Measurements from ENCODE around the gene CNTN4.

CNTN4 gene

DNA sequence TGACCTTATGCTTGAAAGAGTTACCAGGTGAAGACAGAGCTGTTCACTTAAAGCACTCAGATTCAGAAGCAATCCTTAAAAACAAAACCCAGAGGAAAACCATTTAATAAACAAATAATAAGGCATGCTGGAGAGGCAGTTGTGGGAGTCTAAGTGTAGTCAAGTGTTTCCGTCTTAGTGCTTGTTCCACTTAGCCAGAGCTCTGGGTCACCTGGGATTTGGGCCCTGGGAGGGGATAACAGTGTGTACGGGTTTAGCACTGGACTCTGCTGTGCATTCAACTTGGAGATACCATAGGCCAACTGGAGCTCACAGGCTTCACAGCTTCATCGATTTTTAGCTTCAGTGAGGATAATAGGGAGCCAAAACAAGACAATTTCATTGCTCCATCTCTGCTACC lies 444.6 kb downstream of the CNTN4 start:
- no peak for TF ChIP-seq EZH2 (optimal IDR thresholded peaks at IDR 0.05; ENCODE audit: low read depth, low read length)
- TF ChIP-seq, protein P1, sequence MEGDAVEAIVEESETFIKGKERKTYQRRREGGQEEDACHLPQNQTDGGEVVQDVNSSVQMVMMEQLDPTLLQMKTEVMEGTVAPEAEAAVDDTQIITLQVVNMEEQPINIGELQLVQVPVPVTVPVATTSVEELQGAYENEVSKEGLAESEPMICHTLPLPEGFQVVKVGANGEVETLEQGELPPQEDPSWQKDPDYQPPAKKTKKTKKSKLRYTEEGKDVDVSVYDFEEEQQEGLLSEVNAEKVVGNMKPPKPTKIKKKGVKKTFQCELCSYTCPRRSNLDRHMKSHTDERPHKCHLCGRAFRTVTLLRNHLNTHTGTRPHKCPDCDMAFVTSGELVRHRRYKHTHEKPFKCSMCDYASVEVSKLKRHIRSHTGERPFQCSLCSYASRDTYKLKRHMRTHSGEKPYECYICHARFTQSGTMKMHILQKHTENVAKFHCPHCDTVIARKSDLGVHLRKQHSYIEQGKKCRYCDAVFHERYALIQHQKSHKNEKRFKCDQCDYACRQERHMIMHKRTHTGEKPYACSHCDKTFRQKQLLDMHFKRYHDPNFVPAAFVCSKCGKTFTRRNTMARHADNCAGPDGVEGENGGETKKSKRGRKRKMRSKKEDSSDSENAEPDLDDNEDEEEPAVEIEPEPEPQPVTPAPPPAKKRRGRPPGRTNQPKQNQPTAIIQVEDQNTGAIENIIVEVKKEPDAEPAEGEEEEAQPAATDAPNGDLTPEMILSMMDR (IDR thresholded peaks at IDR 0.05; ENCODE audit: low read length): no peak
- no peak for TF ChIP-seq EZH2phosphoT487 (IDR thresholded peaks at IDR 0.05; ENCODE audit: low read length)
- no peak for DNase-seq

GRCh38 chr3:2544212-2544611 lies 445.5 kb downstream of the CNTN4 start:
- Histone ChIP-seq H4K20me1 (ENCODE audit: insufficient read depth, low read length) (no peaks in the 10 kb centered on the region), H3K4me1 (ENCODE audit: low read length) (no peaks in the 10 kb centered on the region), H3K4me2 (ENCODE audit: low read depth, low read length) (no peak overlapping the region), H3K9ac (ENCODE audit: low read length) (no peak overlapping the region), H3K79me2 (ENCODE audit: low read length) (no peaks in the 10 kb centered on the region), H3K9me2 (replicated peaks; ENCODE audit: insufficient read depth, low read length) (no peaks in the 10 kb centered on the region), H3K27me3 (replicated peaks; ENCODE audit: insufficient read depth, low read length) (no peaks in the 10 kb centered on the region), H3F3A (ENCODE audit: insufficient read depth, low read length) (no peaks in the 10 kb centered on the region), H3K4me3 (ENCODE audit: low read length) (no peak overlapping the region), H3K9me3 (replicated peaks; ENCODE audit: insufficient read depth, low read length) (no peaks in the 10 kb centered on the region), H2AFZ (ENCODE audit: low read length) (no peak overlapping the region), H3K36me3 (replicated peaks; ENCODE audit: insufficient read depth, low read length) (no peaks in the 10 kb centered on the region), H3K27ac (ENCODE audit: low read length) (no peak overlapping the region)
- no peak for TF ChIP-seq EZH2phosphoT487 (IDR thresholded peaks at IDR 0.05; ENCODE audit: low read length)
- TF ChIP-seq, protein P1 (IDR thresholded peaks at IDR 0.05; ENCODE audit: low read length): no peak
- no peak for TF ChIP-seq EZH2 (optimal IDR thresholded peaks at IDR 0.05; ENCODE audit: low read depth, low read length)
- no peak for DNase-seq

More for the DNA sequence above, 444.6 kb downstream of the CNTN4 start:
- Histone ChIP-seq H2AFZ (ENCODE audit: low read length) (no peak overlapping the region), H3K9ac (ENCODE audit: low read length) (no peak overlapping the region), H3F3A (ENCODE audit: insufficient read depth, low read length) (no peaks in the 10 kb centered on the region), H3K4me3 (ENCODE audit: low read length) (no peak overlapping the region), H3K4me2 (ENCODE audit: low read depth, low read length) (no peak overlapping the region), H3K9me3 (replicated peaks; ENCODE audit: insufficient read depth, low read length) (no peaks in the 10 kb centered on the region), H3K36me3 (replicated peaks; ENCODE audit: insufficient read depth, low read length) (no peaks in the 10 kb centered on the region), H3K27me3 (replicated peaks; ENCODE audit: insufficient read depth, low read length) (no peaks in the 10 kb centered on the region), H3K27ac (ENCODE audit: low read length) (no peak overlapping the region), H4K20me1 (ENCODE audit: insufficient read depth, low read length) (no peaks in the 10 kb centered on the region), H3K9me2 (replicated peaks; ENCODE audit: insufficient read depth, low read length) (no peaks in the 10 kb centered on the region), H3K79me2 (ENCODE audit: low read length) (no peaks in the 10 kb centered on the region), H3K4me1 (ENCODE audit: low read length) (no peaks in the 10 kb centered on the region)

GRCh38 chr3:2544718-2545117 lies 446.1 kb downstream of the CNTN4 start:
- Histone ChIP-seq H3K4me1 (ENCODE audit: low read length) (no peaks in the 10 kb centered on the region), H4K20me1 (ENCODE audit: insufficient read depth, low read length) (no peaks in the 10 kb centered on the region), H3K27me3 (replicated peaks; ENCODE audit: insufficient read depth, low read length) (no peaks in the 10 kb centered on the region), H2AFZ (ENCODE audit: low read length) (no peak overlapping the region), H3K36me3 (replicated peaks; ENCODE audit: insufficient read depth, low read length) (no peaks in the 10 kb centered on the region), H3K4me3 (ENCODE audit: low read length) (no peak overlapping the region), H3K79me2 (ENCODE audit: low read length) (no peaks in the 10 kb centered on the region), H3K4me2 (ENCODE audit: low read depth, low read length) (no peak overlapping the region), H3K9ac (ENCODE audit: low read length) (no peak overlapping the region), H3F3A (ENCODE audit: insufficient read depth, low read length) (no peaks in the 10 kb centered on the region), H3K27ac (ENCODE audit: low read length) (no peak overlapping the region), H3K9me2 (replicated peaks; ENCODE audit: insufficient read depth, low read length) (no peaks in the 10 kb centered on the region), H3K9me3 (replicated peaks; ENCODE audit: insufficient read depth, low read length) (no peaks in the 10 kb centered on the region)
- no peak for DNase-seq
- no peak for TF ChIP-seq EZH2 (optimal IDR thresholded peaks at IDR 0.05; ENCODE audit: low read depth, low read length)
- TF ChIP-seq, protein P1 (IDR thresholded peaks at IDR 0.05; ENCODE audit: low read length): no peak
- TF ChIP-seq EZH2phosphoT487 (IDR thresholded peaks at IDR 0.05; ENCODE audit: low read length): no peak
